Activated CD4-positive, alpha-beta T cell treated with anti-CD3 and anti-CD28 coated beads, Interleukin-2, amount 50 U/mL, for 24 hours (primary cell): ENCODE results near the gene CPED1.
"Not testable (repeated sequence)": the region's sequence is repeated elsewhere in the genome, so short reads cannot be mapped to it uniquely, and the experiment has no call there.

ENCODE experiments used
- DNase-seq, 2 donors: peaks; one replicate each; pipeline ENCODE4 v3.0.0-alpha.2; 2020; ENCODE audit warnings: low read depth in 1 of 2, low spot score in 1 of 2

CPED1 gene

DNA sequence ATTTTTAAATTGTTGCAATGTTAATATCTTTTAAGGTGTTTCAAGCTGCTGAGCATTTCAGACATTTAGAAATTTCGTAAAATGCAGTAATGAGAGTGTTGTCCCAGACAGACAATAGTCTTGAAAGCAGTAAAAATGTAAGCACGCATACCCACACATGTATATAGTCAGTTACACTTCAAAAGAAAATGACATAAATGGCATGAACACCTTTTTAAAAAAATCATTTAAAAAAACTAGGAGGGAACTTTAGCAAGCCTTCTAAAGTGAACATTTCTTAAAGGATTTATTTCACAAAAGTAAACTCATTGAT lies 51.0 kb downstream of the CPED1 start:
- no peak for DNase-seq

DNA sequence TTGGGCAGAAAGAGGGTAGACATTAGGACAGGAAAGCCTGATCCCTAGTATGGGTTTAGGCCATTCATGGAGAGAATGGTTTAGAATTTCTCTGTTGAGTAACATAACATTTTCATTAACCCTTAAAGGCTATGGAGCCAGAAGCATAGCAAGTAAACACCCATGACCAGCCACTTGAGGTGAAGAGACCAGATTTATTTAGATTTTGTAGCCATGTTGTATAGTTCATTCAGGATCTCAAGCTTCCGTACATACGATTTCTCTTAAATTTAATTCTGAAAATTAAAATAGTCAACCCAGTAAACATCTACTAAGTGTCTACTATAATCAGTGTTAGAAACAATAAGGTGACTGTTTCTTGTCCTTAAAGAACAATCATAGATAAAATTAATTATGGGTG lies 51.5 kb downstream of the CPED1 start:
- DNase-seq: no peak

DNA sequence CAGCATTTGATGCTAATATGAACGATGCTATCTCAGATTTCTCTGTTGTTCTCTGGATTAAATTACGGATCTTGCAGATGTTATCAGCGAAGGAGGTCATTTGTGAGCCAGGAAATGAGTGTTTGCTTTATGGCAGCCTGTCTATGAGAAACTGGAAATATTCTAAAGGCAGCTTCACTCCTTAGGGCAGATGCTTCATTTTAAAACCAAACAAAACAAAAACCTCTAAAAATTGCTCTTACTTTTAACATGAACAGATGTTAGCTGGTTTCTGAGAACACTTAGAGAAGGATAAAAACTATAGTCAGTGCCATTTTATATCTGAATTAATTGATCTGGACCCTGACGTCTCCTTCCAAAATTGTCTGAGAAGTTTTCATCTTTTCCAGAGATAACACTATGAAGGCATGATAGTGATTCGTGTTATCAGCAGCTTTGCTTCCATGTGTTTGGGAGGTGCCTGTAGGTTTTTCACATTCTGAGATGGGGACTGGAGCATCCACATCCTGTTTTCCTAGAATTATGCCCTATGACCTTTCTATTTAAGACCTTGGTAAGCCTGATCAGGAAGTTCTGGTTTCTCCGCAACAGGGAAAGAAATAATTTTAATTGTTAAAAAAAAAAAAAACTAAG lies 53.1 kb downstream of the CPED1 start:
- DNase-seq: no peak

DNA sequence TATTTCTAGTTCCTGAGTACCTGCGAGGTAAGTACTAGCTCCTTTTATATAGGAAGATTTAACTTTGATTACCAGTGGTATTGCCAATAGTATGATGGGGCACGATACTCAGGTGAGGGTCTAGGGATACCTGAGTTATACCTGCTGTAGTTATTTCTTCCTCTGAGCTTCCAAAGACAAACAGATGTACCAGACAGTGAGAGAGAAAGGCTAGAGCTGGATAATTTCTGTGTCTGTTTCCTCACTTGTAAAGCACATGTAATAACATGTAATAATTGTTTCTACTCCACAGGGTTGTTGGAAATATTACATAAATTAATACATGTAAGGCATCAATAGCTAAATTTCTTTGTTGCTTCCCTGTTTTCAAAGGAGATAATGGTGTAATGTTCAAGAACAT lies 53.7 kb downstream of the CPED1 start:
- DNase-seq: no peak

DNA sequence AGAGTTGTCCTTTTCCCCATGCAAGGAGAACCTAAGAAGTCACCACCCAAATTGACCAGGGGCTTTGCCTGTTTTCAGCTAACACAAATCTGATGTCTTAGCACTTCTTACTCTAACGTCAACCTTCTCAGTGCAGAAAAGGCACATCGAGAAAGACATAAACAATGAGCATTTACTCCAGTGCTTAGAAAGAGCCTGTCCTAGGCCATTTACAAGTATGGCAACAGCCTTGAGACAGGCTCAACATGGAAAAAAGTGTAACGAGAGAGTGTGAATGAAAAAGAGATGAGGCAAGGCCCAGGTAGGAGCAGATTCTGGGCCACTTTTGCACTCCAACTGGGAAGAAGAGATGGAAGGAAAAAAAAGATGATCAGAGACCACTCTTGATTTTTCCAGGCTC lies 54.4 kb downstream of the CPED1 start:
- DNase-seq: no peak

DNA sequence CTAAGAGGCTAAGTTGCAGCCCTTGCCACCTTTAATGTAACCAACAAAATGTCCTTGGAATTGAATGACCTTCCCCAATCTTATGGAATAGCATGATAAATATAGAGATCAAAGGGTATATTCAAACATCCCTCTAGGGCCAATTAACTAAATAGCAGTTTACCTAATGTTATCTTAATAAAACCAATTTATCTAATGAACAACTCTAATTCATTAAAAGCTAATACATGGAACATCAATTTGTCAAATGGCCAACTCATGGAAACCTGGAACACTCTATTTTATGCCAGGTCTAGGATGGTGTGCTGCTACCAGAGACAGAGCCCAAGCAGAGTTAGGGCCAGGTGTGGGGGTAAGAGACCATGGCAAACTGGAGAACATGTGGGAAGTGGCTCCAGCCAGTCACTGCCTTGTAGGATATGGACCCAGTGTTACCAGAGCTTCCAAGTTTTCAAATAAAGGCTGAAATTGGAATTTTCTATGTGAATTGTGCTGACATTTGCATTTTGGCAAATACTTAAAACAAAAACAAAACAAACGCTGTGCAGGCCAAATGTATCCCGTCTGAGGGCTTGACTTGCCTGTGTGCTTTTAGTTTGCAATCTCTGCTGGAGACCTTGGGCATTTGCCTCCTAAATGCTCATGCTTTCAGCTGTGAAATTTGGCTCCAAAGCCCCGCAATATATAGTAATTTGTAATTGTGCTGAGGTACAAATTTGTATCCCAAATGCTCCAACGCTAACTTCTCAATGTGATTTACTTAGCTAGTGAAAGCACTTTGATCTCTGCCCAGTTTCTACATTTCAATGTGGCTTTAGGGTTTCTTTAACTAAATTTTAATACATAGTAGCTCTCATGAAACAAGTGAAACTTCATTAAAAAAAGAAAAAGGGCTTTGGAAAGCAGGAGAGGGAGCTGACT lies 55.1 kb downstream of the CPED1 start:
- no peak for DNase-seq

DNA sequence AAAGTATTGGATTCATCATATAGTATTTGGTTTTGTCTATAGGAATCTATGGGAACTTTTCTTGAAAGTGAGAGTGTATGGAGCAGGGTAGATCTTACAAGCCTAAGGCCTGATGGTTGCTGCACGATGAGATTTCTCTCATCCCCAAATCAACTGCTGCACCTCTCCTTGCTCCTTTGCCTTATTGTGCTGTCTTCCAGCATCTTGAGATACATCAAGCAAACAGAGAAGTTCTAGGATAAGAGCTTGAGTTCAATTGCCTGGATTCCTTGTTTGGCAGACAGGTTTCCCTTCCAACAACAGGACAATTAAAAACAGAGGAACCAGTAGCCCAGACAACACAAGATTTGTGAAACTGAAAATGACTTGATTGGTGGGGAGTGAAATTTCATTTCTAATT lies 56.6 kb downstream of the CPED1 start:
- DNase-seq: no peak

DNA sequence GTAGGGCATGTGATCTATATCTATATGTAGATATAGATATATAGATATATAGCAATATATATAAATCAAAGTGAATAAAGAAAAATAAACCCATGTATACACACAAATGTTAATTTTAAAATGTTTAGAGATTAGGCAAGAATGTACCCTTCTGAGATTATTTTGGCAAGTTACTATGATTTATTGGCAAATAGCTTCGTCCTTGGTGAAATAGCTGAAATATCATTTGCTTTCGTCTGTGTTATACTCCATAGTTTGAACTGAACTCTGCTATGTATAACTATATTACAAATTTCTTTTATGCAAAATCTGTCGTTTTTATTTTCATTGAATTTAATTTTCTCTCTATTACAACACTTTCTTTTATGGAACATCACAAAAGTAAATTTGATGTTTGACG lies 57.5 kb downstream of the CPED1 start:
- DNase-seq: no peak

DNA sequence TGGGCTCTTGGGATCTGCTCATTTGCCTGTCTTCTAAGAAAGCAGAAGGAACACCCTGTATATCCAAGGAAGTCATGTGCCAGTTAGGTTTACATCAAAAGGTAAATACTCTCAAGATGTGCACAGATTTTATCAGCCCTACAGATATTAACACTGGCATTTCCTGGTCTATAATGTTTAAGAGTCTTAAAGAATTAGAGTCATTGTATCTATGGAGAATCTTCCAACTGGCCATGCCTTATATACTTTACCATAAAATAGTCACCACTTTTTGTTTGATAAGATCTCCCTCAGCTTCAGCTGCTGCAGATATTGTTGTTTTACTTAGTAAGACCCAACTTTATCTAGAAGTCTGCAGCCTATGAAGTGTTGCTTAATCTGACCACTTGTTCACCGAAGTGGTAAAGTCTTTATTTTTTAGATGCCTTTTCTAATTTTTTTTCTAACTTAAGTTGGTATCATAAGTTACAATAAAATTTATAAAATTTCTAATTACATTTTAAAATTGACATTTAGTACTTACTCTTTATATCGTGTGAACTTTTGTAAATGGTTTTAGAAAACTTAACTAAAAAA lies 58.5 kb downstream of the CPED1 start:
- no peak for DNase-seq

DNA sequence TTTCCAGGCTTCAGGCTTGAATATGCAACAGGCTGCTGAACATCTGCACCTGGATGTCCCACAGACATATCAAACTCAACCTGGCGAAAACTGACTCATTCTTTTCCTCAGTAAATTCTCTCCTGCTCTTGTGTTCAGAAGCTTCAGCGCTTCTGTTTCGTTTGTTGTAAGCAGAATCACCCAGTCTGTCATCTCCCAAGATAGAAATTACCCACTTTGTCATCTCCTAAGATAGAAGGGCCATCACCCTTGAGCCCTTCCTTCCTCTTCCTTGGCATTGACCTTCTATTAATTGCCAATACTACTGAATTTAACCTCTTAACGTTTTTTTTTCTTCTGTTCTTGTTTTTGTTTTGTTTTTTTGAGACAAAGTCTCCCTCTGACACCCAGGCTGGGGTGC lies 59.7 kb downstream of the CPED1 start:
- DNase-seq: no peak

DNA sequence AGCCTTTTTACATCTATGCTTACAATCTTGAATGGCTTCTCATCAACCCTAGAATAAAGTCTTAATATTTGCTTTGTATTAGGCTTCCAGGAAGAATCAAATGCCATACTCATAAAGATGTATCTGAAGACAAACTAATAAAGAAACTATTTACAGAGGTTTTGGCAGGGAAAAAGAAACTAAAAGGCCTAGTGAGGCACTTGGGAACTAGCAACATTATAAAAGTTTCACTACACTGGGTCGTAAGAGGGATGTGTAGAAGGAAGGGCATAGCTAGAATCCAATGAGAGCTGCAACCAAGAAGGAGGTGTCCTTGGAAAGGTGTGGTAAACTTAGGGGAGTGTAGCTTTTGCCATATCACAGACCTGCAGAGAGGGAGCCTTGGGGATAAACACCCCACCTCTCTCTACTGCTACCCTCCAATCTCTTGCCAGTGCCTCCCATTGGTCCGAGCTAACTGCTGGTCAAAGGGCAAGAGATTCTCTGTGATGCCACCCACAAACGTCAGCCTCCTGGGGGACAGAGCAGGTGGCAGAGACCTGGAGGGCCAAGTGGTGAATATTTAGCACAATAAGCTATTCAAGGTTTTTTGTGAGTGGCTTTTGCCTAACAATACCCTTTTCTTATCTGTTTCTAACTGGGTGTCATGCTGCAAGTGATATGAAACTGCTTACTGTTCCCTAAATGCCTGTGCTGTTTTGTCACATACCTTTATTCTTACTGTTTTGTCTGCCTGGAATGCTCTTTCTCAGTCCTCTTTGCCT lies 60.7 kb downstream of the CPED1 start:
- DNase-seq: no peak

DNA sequence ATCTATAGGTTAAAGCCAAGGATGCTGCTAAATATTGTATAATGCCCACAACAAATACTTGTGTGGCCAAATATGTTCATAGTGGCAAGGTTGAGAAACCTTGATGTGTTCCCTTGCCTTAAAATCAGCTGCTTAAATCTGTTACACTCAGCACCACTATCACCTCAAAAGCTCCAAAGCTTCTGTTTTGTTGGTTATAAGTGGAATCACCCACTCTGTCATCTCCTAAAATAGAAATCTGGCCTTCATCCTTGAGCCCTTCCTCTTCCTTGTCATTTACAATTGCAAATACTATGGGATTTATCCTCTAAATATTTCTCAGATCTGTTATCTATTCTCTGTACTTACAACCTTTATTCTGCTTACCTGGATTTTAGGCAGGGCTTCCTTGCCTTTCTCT lies 61.4 kb downstream of the CPED1 start:
- no peak for DNase-seq

DNA sequence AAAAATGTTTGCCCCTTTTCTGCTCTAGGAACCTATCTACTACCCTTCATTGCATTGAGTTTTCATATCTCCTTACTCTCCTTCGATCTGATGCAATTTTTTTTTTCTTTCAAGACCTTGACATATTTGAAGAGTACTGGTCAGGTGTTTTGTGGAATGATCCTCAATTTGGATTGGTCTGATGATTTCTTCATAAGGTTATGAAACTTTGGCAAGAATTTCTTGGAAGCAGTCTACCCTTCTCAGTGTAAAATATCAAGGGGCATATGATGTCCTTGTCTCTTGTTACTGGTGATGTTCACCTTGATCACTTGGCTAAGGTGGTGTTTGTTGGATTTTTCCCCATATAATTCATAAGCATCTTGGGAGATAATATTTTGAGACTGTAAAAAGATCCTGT lies 64.7 kb downstream of the CPED1 start:
- no peak for DNase-seq

DNA sequence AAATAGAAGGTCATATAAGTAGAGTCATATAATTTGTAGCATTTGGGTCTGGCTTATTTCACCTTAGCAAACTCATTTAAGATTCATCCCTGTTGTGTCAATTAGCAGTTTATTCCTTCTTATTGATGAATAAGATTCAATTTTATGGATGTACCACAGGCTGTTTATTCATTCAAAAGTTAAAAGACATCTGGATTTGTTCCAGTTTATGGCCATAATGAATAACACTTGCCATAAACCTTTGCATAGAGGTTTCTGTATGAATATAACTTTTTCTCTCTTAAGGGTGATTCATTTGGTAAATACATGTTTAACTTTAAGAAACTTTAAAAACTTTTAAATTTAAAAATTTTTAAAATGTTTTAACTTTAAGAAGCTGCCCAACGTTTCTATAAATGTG lies 66.4 kb downstream of the CPED1 start:
- DNase-seq: no peak

DNA sequence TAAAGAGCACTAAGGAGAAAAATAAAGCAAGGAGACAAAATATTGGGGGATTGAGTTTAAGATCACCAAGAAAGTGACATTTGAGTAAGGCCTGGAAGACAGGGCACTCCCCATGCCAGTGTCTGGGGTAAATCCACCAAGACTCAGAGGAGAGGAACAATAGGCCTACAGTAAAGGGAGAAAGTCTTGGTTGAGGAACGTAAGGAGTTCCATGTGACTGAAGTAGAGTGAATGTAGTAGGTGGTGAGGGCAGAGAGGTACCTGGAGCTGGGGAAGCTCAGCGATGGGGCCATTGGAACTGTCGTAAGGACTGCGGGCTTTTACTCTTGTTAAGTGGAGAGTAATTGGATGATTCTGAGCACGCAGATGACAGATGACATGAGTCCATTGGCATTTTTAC lies 69.4 kb downstream of the CPED1 start:
- DNase-seq: no peak

DNA sequence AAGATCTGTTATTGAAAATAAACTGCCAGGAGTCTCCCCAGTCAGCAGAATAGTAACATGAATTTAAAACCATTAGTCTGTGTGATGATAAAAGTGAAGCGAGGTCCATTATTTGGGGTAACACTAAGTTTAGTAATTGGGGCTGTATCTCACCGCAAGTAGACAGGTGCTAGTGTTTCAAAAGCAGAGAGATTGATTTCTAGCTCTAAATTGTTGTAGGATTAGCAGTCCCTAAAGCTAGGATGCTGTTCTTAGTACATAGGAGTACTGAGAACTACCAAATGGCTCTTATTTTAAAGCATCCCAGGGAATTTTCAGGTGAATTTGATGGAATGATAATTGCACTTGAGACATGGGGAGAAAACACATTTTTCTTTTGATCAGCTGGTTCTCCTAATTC lies 70.5 kb downstream of the CPED1 start:
- DNase-seq: no peak

DNA sequence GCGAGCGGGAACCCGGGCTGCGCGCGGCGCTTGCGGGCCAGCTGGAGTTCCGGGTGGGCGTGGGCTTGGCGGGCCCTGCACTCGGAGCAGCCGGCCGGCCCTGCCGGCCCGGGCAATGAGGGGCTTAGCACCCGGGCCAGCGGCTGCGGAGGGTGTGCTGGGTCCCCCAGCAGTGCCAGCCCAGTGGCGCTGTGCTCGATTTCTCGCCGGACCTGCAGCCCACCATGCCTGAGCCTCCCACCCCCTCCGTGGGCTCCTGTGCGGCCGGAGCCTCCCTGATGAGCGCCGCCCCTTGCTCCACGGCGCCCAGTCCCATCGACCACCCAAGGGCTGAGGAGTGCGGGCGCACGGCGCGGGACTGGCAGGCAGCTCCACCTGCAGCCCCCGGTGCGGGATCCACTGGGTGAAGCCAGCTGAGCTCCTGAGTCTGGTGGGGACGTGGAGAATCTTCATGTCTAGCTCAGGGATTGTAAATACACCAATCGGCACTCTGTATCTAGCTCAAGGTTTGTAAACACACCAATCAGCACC lies 71.5 kb downstream of the CPED1 start:
- DNase-seq: not testable (repeated sequence)

DNA sequence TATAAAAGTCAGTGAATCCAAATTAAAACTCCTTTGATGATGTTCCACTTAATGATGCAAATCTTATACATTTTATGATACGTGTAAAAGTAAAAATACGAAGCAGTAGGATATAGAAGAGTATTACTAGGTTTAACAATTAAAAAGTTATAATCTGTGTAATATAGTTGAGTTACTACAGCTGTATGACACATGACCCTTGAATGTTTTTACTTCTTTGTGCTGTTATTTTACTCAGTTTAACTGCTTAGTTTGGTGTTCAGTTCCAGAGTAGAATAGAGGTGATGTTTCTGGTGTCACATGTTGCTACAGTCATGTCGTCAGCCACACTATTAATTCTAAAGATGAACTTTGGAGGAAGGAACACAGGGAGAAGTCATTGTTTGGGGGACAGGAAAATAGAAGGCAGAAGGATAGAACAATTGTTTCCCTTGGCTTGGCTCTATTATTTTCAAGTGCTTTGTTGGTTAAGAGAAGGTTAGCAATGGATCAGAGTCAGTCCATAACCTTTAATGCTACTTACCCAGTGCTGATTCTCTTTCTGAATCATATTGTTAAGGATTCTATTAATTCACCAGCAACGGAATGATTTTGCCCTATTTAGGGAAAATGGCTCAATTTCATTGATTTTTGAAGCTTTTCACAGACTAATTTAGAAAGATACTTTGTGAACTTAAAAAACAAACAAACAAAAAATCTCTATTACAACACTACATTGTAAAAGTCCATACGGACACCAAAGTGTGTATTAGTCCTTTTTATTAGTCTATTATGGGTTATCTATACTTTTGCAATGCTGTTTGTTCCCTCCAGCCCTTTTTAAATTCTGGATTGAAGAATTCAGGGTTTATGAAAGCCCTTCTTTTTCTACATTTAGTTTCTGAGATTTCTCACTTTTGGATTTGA lies 73.4 kb downstream of the CPED1 start:
- no peak for DNase-seq

DNA sequence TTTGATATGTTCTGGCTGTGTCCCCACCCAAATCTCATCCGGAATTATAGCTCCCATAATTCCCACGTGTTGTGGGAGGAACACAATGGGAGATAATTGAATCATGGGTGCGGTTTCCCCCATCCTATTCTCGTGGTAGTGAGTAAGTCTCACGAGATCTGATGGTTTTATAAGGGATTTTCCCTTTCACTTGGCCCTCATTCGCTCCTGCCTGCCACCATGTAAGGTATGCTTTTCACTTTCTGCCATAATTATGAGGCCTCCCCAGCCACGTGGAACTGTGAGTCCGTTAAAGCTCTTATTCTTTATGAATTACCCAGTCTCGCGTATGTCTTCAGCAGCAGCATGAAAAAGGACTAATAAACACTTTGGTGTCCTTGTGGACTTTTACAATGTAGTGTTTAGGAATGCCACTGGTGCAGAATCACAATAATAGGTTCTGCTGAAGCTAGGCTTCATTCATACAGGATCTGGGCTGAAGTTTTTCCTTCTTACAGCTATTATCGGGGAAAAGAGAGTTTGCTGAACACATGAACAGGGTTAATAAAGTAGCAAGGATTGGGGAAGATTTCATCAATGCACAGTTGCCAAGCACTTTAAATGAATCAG lies 74.3 kb downstream of the CPED1 start:
- no peak for DNase-seq

DNA sequence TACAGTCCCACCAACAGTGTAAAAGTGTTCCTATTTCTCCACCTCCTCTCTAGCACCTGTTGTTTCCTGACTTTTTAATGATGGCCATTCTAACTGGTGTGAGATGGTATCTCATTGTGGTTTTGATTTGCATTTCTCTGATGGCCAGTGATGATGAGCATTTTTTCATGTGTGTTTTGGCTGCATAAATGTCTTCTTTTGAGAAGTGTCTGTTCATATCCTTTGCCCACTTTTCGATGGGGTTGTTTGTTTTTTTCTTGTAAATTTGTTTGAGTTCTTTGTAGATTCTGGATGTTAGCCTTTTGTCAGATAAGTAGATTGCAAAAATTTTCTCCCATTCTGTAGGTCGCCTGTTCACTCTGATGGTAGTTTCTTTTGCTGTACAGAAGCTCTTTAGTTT lies 79.2 kb downstream of the CPED1 start:
- not testable (repeated sequence) for DNase-seq
